GM12878 (cell line): ENCODE measurements around the gene ZNF282. TPM values are rescaled to one million over a fixed set of nuclear protein-coding genes. Genes with fewer than 3 reads are reported as not detected.
A peak's percentile ranks its signal among the peaks of the same experiment; 100 is the strongest.

ENCODE experiments used
- BACH1 ChIP-seq: fragments of 450-650 bp; IDR thresholded peaks from 2 replicates; pipeline ENCODE4 v1.6.1; 2017; ENCODE audit warnings: mild to moderate bottlenecking, borderline replicate concordance
- ESRRA ChIP-seq: IDR thresholded peaks from 2 replicates; pipeline ENCODE4 v1.6.1; 2012; ENCODE audit warnings: mild to moderate bottlenecking, low read length, improper control_type of control experiment
- GATAD2B ChIP-seq: fragments of 450-650 bp; conservative IDR thresholded peaks from 2 replicates; pipeline ENCODE4 v1.6.1; 2017; ENCODE audit warnings: low read depth, mild to moderate bottlenecking, moderate library complexity
- JUND ChIP-seq: IDR thresholded peaks from 2 replicates; pipeline ENCODE4 v1.6.1; 2012; ENCODE audit warnings: low read depth, mild to moderate bottlenecking, low read length, improper control_type of control experiment, moderate library complexity
- MYB ChIP-seq: fragments of 150-350 bp; IDR thresholded peaks from 2 replicates; pipeline ENCODE4 v1.6.1; 2014; ENCODE audit warnings: mild to moderate bottlenecking, low read depth, low read length, borderline replicate concordance
- RAD21 ChIP-seq: IDR thresholded peaks from 2 replicates; pipeline ENCODE4 v1.6.1; 2011; ENCODE audit warnings: mild to moderate bottlenecking, low read depth, low read length, moderate library complexity; ENCODE audit not compliant: insufficient read depth
- RUNX3 ChIP-seq: IDR thresholded peaks from 2 replicates; pipeline ENCODE4 v1.6.1; 2012; ENCODE audit warnings: low read length, inconsistent platforms
- SIX5 ChIP-seq: IDR thresholded peaks from 2 replicates; pipeline ENCODE4 v1.6.1; 2011; ENCODE audit warnings: mild to moderate bottlenecking, low read depth, low read length, moderate library complexity; ENCODE audit not compliant: severe bottlenecking
- SMAD5 ChIP-seq: IDR thresholded peaks from 2 replicates; pipeline ENCODE4 v1.6.1; 2016; ENCODE audit warnings: antibody characterized with exemption, low read depth
- SMARCA5 ChIP-seq: fragments of 450-650 bp; IDR thresholded peaks from 2 replicates; pipeline ENCODE4 v1.6.1; 2017; ENCODE audit warnings: mild to moderate bottlenecking
- SP1 ChIP-seq: IDR thresholded peaks from one replicate; pipeline ENCODE4 v1.6.1; 2011; ENCODE audit warnings: low read depth, low read length
- TARDBP ChIP-seq: IDR thresholded peaks from 2 replicates; pipeline ENCODE4 v1.6.1; 2016; ENCODE audit warnings: borderline replicate concordance
- ZNF24 ChIP-seq: fragments of 450-650 bp; IDR thresholded peaks from 2 replicates; pipeline ENCODE4 v1.6.1; 2017; ENCODE audit warnings: antibody characterized with exemption, mild to moderate bottlenecking
- ZZZ3 ChIP-seq: IDR thresholded peaks from 2 replicates; pipeline ENCODE4 v1.6.1; 2011; ENCODE audit warnings: low read depth; ENCODE audit not compliant: control insufficient read depth, insufficient read length
- polyA plus RNA-seq, 11 experiments: library from polyadenylated mRNA; depleted of rRNA in 4 of 11; unstranded in 6 of 11; stranded (reverse) in 5 of 11; fragments of >200 nt; fragmentation: Nextera tagmentation in 4 of 11; fragmentation: Illumina TruSeq in 1 of 11; extraction: Ambion mirVana in 4 of 11; extraction: Trizol in 1 of 11; gene quantifications; 1 replicate in 1 of 11; 2 replicates in 10 of 11; pipeline versions ENCODE4 v1.2.1 to v1.2.3, GENCODE V29; 2011 to 2016; ENCODE audit warnings: inconsistent platforms in 2 of 11, missing spikeins in 2 of 11, low read depth in 1 of 11
- total RNA-seq, 4 experiments: library from RNA; depleted of rRNA in 3 of 4; stranded (reverse); fragments of >200 nt in 3 of 4; fragmentation: Illumina TruSeq in 1 of 4; extraction: Trizol in 1 of 4; gene quantifications; 2 replicates each; pipeline versions ENCODE4 v1.2.1 to v1.2.3, GENCODE V29; 2013 to 2021
- TF ChIP-seq, protein P1 (sequence below), 3 experiments: IDR thresholded peaks in 2 of 3; conservative IDR thresholded peaks in 1 of 3; 2 replicates each; pipeline ENCODE4 v1.5.1; 2011; ENCODE audit warnings: low read depth in 3 of 3, low read length in 3 of 3, mild to moderate bottlenecking in 3 of 3, control low read depth in 2 of 3, moderate library complexity in 2 of 3, inconsistent platforms in 1 of 3, mixed read lengths in 1 of 3; ENCODE audit not compliant: control insufficient read depth in 2 of 3, insufficient read depth in 1 of 3; ENCODE audit errors: extremely low read depth in 1 of 3
- TF ChIP-seq, protein P2 (sequence below): fragments of 450-650 bp; formaldehyde crosslinking; IDR thresholded peaks from 2 replicates; pipeline ENCODE4 v1.4.0; 2022; ENCODE audit warnings: mild to moderate bottlenecking, moderate library complexity
- TF ChIP-seq, protein P3 (sequence below): fragments of 450-650 bp; IDR thresholded peaks from 2 replicates; pipeline ENCODE4 v1.6.1; 2017; ENCODE audit warnings: mild to moderate bottlenecking, moderate library complexity
- TF ChIP-seq, protein P4 (sequence below): IDR thresholded peaks from 2 replicates; pipeline ENCODE4 v1.6.1; 2012; ENCODE audit warnings: low read depth, low read length, improper control_type of control experiment

Gene ZNF282
- total and polyA plus RNA-seq, 10 of the 15 experiments (the other 5 are each of a cell fraction or from before 2014, with no cell fraction given): 0.35 to 28.4 (median 8.1) TPM

GRCh38 chr7:149147752-149148653 lies 47.3 kb upstream of the ZNF282 start (continued):
- TF ChIP-seq, protein P1, sequence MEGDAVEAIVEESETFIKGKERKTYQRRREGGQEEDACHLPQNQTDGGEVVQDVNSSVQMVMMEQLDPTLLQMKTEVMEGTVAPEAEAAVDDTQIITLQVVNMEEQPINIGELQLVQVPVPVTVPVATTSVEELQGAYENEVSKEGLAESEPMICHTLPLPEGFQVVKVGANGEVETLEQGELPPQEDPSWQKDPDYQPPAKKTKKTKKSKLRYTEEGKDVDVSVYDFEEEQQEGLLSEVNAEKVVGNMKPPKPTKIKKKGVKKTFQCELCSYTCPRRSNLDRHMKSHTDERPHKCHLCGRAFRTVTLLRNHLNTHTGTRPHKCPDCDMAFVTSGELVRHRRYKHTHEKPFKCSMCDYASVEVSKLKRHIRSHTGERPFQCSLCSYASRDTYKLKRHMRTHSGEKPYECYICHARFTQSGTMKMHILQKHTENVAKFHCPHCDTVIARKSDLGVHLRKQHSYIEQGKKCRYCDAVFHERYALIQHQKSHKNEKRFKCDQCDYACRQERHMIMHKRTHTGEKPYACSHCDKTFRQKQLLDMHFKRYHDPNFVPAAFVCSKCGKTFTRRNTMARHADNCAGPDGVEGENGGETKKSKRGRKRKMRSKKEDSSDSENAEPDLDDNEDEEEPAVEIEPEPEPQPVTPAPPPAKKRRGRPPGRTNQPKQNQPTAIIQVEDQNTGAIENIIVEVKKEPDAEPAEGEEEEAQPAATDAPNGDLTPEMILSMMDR (IDR thresholded peaks at IDR 0.05 in 2 of 3, conservative IDR thresholded peaks at IDR 0.05 in 1 of 3; ENCODE audit: control insufficient read depth in 2 of 3, extremely low read depth in 1 of 3, insufficient read depth in 1 of 3, low read depth in 3 of 3, low read length in 3 of 3): no peak
- TF ChIP-seq, protein P2, sequence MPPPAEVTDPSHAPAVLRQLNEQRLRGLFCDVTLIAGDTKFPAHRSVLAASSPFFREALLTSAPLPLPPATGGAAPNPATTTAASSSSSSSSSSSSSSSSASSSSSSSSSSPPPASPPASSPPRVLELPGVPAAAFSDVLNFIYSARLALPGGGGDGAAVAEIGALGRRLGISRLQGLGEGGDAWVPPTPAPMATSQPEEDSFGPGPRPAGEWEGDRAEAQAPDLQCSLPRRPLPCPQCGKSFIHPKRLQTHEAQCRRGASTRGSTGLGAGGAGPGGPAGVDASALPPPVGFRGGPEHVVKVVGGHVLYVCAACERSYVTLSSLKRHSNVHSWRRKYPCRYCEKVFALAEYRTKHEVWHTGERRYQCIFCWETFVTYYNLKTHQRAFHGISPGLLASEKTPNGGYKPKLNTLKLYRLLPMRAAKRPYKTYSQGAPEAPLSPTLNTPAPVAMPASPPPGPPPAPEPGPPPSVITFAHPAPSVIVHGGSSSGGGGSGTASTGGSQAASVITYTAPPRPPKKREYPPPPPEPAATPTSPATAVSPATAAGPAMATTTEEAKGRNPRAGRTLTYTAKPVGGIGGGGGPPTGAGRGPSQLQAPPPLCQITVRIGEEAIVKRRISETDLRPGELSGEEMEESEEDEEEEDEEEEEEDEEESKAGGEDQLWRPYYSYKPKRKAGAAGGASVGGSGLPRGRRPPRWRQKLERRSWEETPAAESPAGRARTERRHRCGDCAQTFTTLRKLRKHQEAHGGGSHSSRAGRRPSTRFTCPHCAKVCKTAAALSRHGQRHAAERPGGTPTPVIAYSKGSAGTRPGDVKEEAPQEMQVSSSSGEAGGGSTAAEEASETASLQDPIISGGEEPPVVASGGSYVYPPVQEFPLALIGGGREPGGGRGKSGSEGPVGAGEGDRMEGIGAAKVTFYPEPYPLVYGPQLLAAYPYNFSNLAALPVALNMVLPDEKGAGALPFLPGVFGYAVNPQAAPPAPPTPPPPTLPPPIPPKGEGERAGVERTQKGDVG: no peak
- TF ChIP-seq TARDBP: no peak
- TF ChIP-seq BACH1: 0 out of 2 replicates have a peak, but pooled peaks have one; percentile 15
- TF ChIP-seq SIX5: no peak
- no peak for TF ChIP-seq RAD21
- no peak for TF ChIP-seq MYB
- no peak for TF ChIP-seq SP1
- no peak for TF ChIP-seq JUND
- TF ChIP-seq SMARCA5: no peak
- no peak for TF ChIP-seq SMAD5
- peak; percentile 9; the same call in 1 of the 2 replicates for TF ChIP-seq GATAD2B
- TF ChIP-seq ZNF24: no peak
- no peak for TF ChIP-seq ZZZ3
- TF ChIP-seq, protein P3, sequence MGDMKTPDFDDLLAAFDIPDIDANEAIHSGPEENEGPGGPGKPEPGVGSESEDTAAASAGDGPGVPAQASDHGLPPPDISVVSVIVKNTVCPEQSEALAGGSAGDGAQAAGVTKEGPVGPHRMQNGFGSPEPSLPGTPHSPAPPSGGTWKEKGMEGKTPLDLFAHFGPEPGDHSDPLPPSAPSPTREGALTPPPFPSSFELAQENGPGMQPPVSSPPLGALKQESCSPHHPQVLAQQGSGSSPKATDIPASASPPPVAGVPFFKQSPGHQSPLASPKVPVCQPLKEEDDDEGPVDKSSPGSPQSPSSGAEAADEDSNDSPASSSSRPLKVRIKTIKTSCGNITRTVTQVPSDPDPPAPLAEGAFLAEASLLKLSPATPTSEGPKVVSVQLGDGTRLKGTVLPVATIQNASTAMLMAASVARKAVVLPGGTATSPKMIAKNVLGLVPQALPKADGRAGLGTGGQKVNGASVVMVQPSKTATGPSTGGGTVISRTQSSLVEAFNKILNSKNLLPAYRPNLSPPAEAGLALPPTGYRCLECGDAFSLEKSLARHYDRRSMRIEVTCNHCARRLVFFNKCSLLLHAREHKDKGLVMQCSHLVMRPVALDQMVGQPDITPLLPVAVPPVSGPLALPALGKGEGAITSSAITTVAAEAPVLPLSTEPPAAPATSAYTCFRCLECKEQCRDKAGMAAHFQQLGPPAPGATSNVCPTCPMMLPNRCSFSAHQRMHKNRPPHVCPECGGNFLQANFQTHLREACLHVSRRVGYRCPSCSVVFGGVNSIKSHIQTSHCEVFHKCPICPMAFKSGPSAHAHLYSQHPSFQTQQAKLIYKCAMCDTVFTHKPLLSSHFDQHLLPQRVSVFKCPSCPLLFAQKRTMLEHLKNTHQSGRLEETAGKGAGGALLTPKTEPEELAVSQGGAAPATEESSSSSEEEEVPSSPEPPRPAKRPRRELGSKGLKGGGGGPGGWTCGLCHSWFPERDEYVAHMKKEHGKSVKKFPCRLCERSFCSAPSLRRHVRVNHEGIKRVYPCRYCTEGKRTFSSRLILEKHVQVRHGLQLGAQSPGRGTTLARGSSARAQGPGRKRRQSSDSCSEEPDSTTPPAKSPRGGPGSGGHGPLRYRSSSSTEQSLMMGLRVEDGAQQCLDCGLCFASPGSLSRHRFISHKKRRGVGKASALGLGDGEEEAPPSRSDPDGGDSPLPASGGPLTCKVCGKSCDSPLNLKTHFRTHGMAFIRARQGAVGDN: no peak
- TF ChIP-seq, protein P4, sequence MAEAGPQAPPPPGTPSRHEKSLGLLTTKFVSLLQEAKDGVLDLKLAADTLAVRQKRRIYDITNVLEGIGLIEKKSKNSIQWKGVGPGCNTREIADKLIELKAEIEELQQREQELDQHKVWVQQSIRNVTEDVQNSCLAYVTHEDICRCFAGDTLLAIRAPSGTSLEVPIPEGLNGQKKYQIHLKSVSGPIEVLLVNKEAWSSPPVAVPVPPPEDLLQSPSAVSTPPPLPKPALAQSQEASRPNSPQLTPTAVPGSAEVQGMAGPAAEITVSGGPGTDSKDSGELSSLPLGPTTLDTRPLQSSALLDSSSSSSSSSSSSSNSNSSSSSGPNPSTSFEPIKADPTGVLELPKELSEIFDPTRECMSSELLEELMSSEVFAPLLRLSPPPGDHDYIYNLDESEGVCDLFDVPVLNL: no peak
- TF ChIP-seq ESRRA: no peak
- peak; percentile 47; the same call in 1 of the 2 replicates for TF ChIP-seq RUNX3
